ENCODE data around the gene RREB1. TPM values are rescaled to one million over a fixed set of nuclear protein-coding genes. Genes with fewer than 3 reads are reported as not detected.

Gene RREB1
- total and polyA plus RNA-seq, 5 experiments from 2014 or later = 2.5 to 53.0 (median 5.8) TPM

GRCh38 chr6:7164536-7165001 lies 56.8 kb downstream of the RREB1 start:
- H3K4me1 Mint-ChIP-seq = peaks cover 34 to 80% (median 74%) of the 10 kb centered on the region in 4 donors
- H3K36me3 Mint-ChIP-seq = peaks cover 0 to 26% (median 5%) of the 10 kb centered on the region in 3 donors
- no peaks in the 10 kb centered on the region for H3K9me3 Mint-ChIP-seq
- peak overlapping the region in 3 of 10 donors; percentile 50 to 75 (median 61) for H3K27ac Mint-ChIP-seq
- ATAC-seq (no peak), DNase-seq (no peak)
- POLR2A ChIA-PET = interaction anchor here (0.6 kb wide), 1 partner anchor 23 kb away, joined by 4 read pairs; no protein-coding TSS in a partner anchor
- H3K27me3 Mint-ChIP-seq = no peaks in the 10 kb centered on the region
- H3K4me3 Mint-ChIP-seq = no peak overlapping the region

- Mint-ChIP-seq H3K27me3 (no peaks in the 10 kb centered on the region), H3K4me3 (no peak overlapping the region), H3K9me3 (no peaks in the 10 kb centered on the region), H3K36me3 (peaks cover 0 to 26% (median 5%) of the 10 kb centered on the region in 3 donors), H3K27ac (peak overlapping the region in 4 of 10 donors; percentile 3 to 75 (median 52)), H3K4me1 (peaks cover 34 to 79% (median 73%) of the 10 kb centered on the region in 4 donors)
- POLR2A ChIA-PET = no interaction called here
- DNase-seq (no peak), ATAC-seq (no peak)
Measured at GRCh38 chr6:7165002-7165889, 57.5 kb downstream of the RREB1 start.

- Mint-ChIP-seq H3K27me3 (no peaks in the 10 kb centered on the region), H3K4me3 (no peak overlapping the region), H3K4me1 (peaks cover 37 to 81% (median 71%) of the 10 kb centered on the region in 4 donors), H3K36me3 (peaks cover 0 to 26% (median 5%) of the 10 kb centered on the region in 3 donors), H3K9me3 (no peaks in the 10 kb centered on the region), H3K27ac (peak overlapping the region in 2 of 10 donors; percentile 3 to 44)
- DNase-seq = no peak
- ATAC-seq = no peak
- POLR2A ChIA-PET = interaction anchor here (1.6 kb wide), 1 partner anchor 24 kb away, joined by 5 read pairs; no protein-coding TSS in a partner anchor
Measured at GRCh38 chr6:7165890-7166267, 58.1 kb downstream of the RREB1 start.

- POLR2A ChIA-PET = interaction anchor here (0.7 to 1.6 kb wide), 3 partner anchors 25 to 97 kb away, joined by 4 to 5 read pairs (median 5); no protein-coding TSS in a partner anchor
Measured at GRCh38 chr6:7166410-7167293, 58.9 kb downstream of the RREB1 start.

GRCh38 chr6:7169296-7169721 lies 61.5 kb downstream of the RREB1 start:
- Mint-ChIP-seq H3K4me3 (no peak overlapping the region), H3K9me3 (no peaks in the 10 kb centered on the region), H3K27ac (peak overlapping the region in 2 of 10 donors; percentile 9 to 49), H3K4me1 (peaks cover 36 to 74% (median 66%) of the 10 kb centered on the region in 4 donors), H3K27me3 (no peaks in the 10 kb centered on the region), H3K36me3 (peaks cover 0 to 9% (median 4%) of the 10 kb centered on the region in 3 donors)
- ATAC-seq = no peak
- DNase-seq = no peak
- POLR2A ChIA-PET = interaction anchor here (0.6 kb wide), 2 partner anchors 59 to 223 kb away, joined by 4 to 6 read pairs; no protein-coding TSS in a partner anchor

More at GRCh38 chr6:7166410-7167293, 58.9 kb downstream of the RREB1 start:
- no peaks in the 10 kb centered on the region for H3K9me3 Mint-ChIP-seq
- no peak for DNase-seq
- H3K4me1 Mint-ChIP-seq = peaks cover 39 to 80% (median 71%) of the 10 kb centered on the region in 4 donors
- H3K27ac Mint-ChIP-seq = no peak overlapping the region
- H3K36me3 Mint-ChIP-seq = peaks cover 0 to 23% (median 5%) of the 10 kb centered on the region in 3 donors
- peak overlapping the region in 1 of 10 donors; percentile 9 for H3K4me3 Mint-ChIP-seq
- ATAC-seq = no peak
- no peaks in the 10 kb centered on the region for H3K27me3 Mint-ChIP-seq

- Mint-ChIP-seq H3K27me3 (no peaks in the 10 kb centered on the region), H3K27ac (peak overlapping the region in 1 of 10 donors; percentile 49), H3K4me3 (no peak overlapping the region), H3K4me1 (peaks cover 29 to 65% (median 57%) of the 10 kb centered on the region in 4 donors), H3K9me3 (no peaks in the 10 kb centered on the region), H3K36me3 (peaks cover 0 to 1% (median 0%) of the 10 kb centered on the region in 3 donors)
- POLR2A ChIA-PET = interaction anchor here (0.6 kb wide), 1 partner anchor 222 kb away, joined by 6 read pairs; no protein-coding TSS in a partner anchor
- ATAC-seq (no peak), DNase-seq (no peak)
Measured at GRCh38 chr6:7170117-7170732, 62.5 kb downstream of the RREB1 start.

- no peak for DNase-seq
- Mint-ChIP-seq H3K27ac (peak overlapping the region in 5 of 10 donors; percentile 7 to 68 (median 49)), H3K4me1 (peaks cover 27 to 60% (median 49%) of the 10 kb centered on the region in 4 donors)
Measured at GRCh38 chr6:7171119-7171518, 63.4 kb downstream of the RREB1 start.

GRCh38 chr6:7171733-7172132 lies 64.0 kb downstream of the RREB1 start:
- Mint-ChIP-seq H3K27me3 (no peaks in the 10 kb centered on the region), H3K4me1 (peaks cover 25 to 54% (median 45%) of the 10 kb centered on the region in 4 donors), H3K36me3 (peaks cover 0 to 3% (median 0%) of the 10 kb centered on the region in 3 donors), H3K27ac (peak overlapping the region in 2 of 10 donors; percentile 64 to 75), H3K9me3 (no peaks in the 10 kb centered on the region), H3K4me3 (peak overlapping the region in 1 of 10 donors; percentile 21)
- DNase-seq = no peak
- POLR2A ChIA-PET = no interaction called here
- ATAC-seq = no peak

More at GRCh38 chr6:7171119-7171518, 63.4 kb downstream of the RREB1 start:
- Mint-ChIP-seq H3K27me3 (no peaks in the 10 kb centered on the region), H3K36me3 (no peaks in the 10 kb centered on the region), H3K9me3 (no peaks in the 10 kb centered on the region), H3K4me3 (peak overlapping the region in 2 of 10 donors; percentile 15 to 63)
- POLR2A ChIA-PET = no interaction called here
- ATAC-seq = no peak

- H3K36me3 Mint-ChIP-seq = peaks cover 0 to 12% (median 0%) of the 10 kb centered on the region in 3 donors
- no peak overlapping the region for H3K4me3 Mint-ChIP-seq
- no peaks in the 10 kb centered on the region for H3K9me3 Mint-ChIP-seq
- POLR2A ChIA-PET = no interaction called here
- H3K27ac Mint-ChIP-seq = peak overlapping the region in 3 of 10 donors; percentile 31 to 57 (median 43)
- DNase-seq (no peak), ATAC-seq (no peak)
- H3K4me1 Mint-ChIP-seq = peaks cover 23 to 52% (median 40%) of the 10 kb centered on the region in 4 donors
- no peaks in the 10 kb centered on the region for H3K27me3 Mint-ChIP-seq
Measured at GRCh38 chr6:7172649-7173048, 64.9 kb downstream of the RREB1 start.

- DNase-seq = no peak
- ATAC-seq = no peak
- H3K9me3 Mint-ChIP-seq = no peaks in the 10 kb centered on the region
- peaks cover 19 to 45% (median 32%) of the 10 kb centered on the region in 4 donors for H3K4me1 Mint-ChIP-seq
- H3K36me3 Mint-ChIP-seq = peaks cover 0 to 23% (median 0%) of the 10 kb centered on the region in 3 donors
- peak overlapping the region in 4 of 10 donors; percentile 24 to 89 (median 58) for H3K27ac Mint-ChIP-seq
- POLR2A ChIA-PET = no interaction called here
- no peak overlapping the region for H3K4me3 Mint-ChIP-seq
- no peaks in the 10 kb centered on the region for H3K27me3 Mint-ChIP-seq
Measured at GRCh38 chr6:7173843-7174503, 66.2 kb downstream of the RREB1 start.

- Mint-ChIP-seq H3K27me3 (no peaks in the 10 kb centered on the region), H3K4me3 (no peak overlapping the region)
- POLR2A ChIA-PET = no interaction called here
Measured at GRCh38 chr6:7175462-7175861, 67.7 kb downstream of the RREB1 start.

More at GRCh38 chr6:7175462-7175861, 67.7 kb downstream of the RREB1 start:
- peak overlapping the region in 1 of 10 donors; percentile 34 for H3K27ac Mint-ChIP-seq
- DNase-seq (no peak), ATAC-seq (no peak)
- no peaks in the 10 kb centered on the region for H3K9me3 Mint-ChIP-seq
- H3K4me1 Mint-ChIP-seq = peaks cover 17 to 38% (median 21%) of the 10 kb centered on the region in 4 donors
- peaks cover 0 to 36% (median under 1%) of the 10 kb centered on the region in 3 donors for H3K36me3 Mint-ChIP-seq
